GM12874 (cell line): ENCODE measurements around the gene PTMA.

Source experiments
- TF ChIP-seq, protein P1 (sequence below): IDR thresholded peaks from 2 replicates; pipeline ENCODE4 v1.5.1; 2011; ENCODE audit warnings: low read depth, mild to moderate bottlenecking, control low read depth, low read length, moderate library complexity; ENCODE audit not compliant: insufficient read depth

The PTMA gene

DNA sequence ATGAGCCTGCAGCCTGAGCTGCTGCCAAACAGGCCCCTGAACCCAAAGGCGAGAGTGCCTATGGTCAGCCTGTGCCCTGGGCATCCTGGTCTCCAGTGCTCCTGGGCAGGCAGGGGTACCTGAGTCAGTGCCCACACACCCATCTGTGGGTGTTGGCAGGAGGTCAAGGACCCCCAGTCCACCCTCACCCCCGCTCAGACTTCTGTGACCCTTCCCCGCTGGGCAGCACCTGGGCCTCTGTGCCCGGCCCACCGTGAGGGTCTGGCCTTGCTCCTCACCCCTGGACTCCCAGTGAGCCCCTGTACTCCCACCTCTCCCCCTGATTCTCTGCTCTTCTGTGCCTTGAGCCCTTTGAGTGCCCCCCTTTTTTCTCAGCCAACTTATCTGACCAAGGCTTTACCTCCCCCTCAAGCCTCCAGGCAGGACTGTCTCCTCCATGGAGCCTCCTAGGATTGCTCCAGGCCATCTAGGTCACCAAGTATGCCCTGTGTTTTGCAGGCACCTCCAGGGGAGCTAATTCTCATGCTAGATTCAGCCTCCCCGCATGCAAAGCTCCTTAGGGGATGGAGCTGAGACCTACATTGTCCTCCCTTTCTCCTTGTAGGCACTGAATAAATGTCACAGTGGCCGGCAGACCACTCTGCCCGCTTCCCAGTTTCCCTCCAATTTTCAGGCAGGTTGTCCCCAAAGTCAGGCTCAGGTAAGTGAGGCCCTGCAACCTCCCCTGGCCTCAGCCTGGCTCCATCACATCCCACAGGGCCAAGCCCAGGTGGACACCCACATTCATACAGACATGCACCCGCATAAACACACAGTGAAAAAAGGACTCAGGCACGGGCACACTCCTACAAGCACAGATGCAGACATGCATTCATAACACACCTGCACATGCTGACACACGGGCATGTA is 21.9 kb upstream of the PTMA start:
- TF ChIP-seq, protein P1, sequence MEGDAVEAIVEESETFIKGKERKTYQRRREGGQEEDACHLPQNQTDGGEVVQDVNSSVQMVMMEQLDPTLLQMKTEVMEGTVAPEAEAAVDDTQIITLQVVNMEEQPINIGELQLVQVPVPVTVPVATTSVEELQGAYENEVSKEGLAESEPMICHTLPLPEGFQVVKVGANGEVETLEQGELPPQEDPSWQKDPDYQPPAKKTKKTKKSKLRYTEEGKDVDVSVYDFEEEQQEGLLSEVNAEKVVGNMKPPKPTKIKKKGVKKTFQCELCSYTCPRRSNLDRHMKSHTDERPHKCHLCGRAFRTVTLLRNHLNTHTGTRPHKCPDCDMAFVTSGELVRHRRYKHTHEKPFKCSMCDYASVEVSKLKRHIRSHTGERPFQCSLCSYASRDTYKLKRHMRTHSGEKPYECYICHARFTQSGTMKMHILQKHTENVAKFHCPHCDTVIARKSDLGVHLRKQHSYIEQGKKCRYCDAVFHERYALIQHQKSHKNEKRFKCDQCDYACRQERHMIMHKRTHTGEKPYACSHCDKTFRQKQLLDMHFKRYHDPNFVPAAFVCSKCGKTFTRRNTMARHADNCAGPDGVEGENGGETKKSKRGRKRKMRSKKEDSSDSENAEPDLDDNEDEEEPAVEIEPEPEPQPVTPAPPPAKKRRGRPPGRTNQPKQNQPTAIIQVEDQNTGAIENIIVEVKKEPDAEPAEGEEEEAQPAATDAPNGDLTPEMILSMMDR = no peak

DNA sequence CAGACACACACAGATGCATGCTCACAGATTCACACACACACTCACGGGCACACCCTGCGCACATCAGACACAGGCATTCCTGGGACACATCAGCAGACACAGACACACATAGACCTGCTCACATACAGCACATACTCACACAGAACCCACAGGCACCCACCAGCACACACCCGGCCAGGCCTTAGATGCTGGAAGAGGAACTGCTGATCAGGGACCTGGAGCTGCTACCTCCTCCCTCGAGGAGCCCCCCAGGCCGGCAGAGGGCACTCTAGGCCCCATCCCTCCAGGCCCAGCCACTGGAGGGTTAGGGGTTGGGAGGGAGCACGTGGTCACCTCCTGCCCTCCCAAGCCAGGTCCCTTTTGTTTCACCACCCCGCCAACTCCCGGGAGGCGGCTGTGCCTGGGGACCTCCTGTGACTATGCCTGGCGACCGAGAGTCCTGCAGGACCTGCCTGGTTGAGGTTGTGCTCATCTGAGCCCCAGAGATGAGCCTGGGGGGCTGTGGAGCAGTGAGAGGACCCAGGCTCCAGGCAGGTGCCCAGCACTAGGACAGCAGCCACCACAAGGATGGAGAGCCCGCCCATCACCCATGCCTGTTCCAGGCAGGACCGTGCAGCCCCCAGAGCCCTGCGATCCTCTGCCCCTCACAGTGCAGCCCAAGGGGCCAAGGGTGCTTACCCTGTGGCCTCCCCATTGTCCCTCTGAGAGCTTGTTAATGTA is 21.0 kb upstream of the PTMA start:
- TF ChIP-seq, protein P1 = peak; percentile 92

DNA sequence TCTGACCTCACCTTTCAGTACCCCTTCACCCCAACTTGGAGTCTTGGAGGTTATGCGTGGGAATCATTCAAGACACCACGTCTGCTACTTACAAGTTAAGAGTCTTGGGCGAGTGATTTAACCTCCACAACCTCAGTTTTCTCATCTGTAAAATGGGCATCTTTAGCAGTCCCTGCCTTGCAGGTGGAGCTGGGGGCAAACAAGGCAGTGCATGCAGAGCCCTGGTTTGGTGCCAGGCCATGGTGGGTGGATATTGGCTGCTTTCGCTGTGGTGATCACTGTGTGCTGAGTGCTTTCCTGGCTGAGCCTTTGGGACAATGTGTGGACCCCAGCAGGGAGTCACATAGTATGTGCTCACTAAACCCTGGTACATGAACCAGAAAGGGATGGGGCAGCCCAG is 20.4 kb upstream of the PTMA start:
- TF ChIP-seq, protein P1 = no peak

DNA sequence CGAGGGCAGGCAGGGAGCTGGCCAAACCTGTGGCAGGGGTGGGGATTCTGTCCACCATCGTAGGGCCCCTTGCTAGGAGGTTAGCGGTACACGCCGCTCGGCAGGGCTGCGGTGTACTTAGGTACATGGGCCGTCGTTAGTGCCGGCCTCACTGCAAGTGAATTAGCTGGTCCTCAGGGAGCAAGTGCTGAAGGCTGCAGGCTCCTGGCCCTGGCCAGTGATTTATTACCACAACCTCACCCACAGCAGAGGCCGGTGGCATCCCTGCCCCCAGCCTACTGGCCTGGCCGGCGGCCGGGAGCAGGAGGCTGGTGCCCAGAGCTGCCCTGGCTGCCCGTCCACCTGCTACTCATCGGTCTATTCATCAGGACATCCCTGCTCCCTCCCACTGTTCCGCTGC is 19.6 kb upstream of the PTMA start:
- TF ChIP-seq, protein P1 = no peak

DNA sequence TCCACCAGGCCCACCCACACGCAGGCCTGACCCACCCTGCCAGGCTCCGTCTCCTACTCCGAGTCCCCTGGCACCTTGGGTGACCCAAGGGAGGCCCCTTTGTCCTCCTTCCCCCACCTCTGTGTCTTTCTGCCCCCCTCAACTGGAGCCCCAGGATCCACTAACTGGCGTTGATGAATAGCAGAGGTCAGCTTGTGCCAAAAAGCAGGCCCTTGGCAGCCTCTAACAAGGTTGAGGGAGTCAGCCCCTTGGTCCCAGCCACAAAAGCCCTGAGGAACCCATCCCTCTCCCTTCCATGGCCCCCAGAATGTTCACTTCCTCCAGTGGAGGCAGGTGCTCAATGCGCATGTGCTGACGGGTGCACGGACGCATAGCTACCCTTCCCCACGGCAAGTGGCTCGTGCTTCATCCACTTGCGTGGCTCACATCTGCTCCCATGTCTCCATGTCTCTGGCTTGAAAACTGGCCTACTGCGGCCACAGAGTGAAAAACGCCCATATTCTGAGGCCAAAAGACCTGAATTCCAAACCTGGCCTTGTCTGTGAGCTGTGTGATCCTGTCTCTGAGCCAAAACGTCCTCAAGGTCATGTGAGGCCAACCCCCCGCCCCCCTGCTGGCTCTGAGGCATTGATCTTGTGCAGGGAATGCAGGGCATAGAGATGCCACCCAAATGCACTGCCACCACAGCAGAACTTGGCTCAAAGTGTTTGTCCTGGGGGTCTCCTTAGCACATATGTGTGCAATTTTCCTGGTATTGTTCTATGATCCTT is 19.0 kb upstream of the PTMA start:
- TF ChIP-seq, protein P1 = no peak

DNA sequence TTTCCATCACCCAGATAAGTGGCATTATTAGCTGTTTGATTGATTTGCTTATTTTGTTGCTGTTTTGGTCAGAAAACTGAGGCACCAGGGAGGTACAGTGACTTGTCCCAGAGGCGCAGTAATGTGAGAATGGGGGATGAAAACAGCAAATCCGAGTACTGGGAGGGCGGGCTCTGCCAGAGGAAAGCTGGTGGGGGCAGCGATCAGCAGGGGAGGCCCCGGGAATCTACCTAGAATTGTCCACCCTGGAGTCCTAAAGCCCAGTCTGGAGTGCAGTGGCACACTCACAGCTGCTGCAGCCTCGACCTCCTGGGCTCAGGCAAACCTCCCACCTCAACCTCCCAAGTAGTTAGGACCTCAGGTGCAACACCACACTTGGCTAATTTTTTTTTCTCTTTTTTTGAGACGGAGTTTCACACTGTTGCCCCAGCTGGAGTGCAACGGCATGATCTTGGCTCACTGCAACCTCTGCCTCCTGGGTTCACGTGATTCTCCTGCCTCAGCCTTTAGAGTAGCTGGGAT is 17.0 kb upstream of the PTMA start:
- TF ChIP-seq, protein P1 = no peak

DNA sequence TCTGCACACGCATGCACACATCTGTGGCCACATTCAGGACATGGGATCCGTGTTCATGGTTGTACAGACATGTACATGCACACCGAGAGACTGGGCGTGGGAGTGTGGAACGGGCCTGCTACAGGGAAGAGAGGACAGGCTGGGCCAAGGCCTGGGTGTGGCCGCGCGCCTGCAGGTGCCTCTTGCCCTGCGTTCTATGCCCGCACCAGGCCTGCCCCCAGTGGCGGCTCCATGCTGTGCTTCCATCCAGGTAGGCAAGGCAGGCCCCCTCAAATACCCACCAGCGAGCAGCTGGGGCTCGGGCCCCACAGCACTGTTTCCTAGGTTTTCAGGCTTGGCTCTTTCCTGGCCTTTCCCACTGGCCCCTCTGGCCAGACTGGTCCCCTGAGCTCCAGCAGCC is 15.5 kb upstream of the PTMA start:
- TF ChIP-seq, protein P1 = no peak
